Activated CD8-positive, alpha-beta memory T cell treated with anti-CD3 and anti-CD28 coated beads for 1 hour (primary cell): Measurements from ENCODE around the gene SLC35F3.
"Not testable (repeated sequence)": the region's sequence is repeated elsewhere in the genome, so short reads cannot be mapped to it uniquely, and the experiment has no call there.

Experiments
- DNase-seq, 2 donors: peaks; one replicate each; pipeline ENCODE4 v3.0.0-alpha.2; 2020; ENCODE audit warnings: low read depth in 1 of 2; ENCODE audit errors: extremely low read depth in 1 of 2

Gene SLC35F3

DNA sequence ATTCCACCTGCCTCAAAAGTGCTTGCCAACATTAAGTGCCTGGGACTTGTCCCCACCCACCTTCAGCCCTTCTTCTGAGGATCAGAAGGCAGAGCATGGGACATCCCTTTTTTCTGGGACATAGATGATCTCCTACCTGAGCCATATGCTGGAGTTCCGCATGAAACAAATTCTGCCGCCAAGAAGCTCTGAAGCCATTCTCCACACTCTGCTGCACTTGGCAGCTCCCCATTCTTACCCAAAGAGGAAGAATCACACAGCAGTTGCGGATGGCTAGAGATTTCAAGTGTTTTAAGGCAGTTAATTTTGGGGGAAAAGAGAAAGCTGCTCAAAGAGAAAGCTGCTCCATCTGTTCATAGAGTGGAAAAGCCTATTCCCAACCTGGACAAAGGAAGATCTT is 271.5 kb downstream of the SLC35F3 start:
- DNase-seq: no peak

- not testable (repeated sequence) for DNase-seq
Observed at GRCh38 chr1:234176847-234177246, 272.4 kb downstream of the SLC35F3 start.

GRCh38 chr1:234185438-234185837 is 281.0 kb downstream of the SLC35F3 start:
- DNase-seq: no peak

GRCh38 chr1:234186037-234186688 is 281.7 kb downstream of the SLC35F3 start:
- no peak for DNase-seq

DNA sequence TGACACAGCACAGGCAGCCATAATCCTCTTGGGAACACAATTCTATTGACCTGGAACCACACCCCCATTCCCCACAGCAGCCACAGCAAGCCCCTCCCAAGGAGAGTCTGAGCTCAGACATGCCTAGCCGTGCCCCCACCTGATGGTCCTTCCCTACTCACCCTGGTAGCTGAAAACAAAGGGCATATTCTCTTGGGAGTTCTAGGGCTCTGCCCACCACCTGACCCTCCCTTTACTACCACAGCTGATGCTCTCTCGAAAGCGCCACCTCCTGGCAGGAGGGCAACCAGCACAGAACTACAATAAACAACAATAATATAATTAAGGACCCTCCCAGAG is 283.9 kb downstream of the SLC35F3 start:
- DNase-seq: no peak

DNA sequence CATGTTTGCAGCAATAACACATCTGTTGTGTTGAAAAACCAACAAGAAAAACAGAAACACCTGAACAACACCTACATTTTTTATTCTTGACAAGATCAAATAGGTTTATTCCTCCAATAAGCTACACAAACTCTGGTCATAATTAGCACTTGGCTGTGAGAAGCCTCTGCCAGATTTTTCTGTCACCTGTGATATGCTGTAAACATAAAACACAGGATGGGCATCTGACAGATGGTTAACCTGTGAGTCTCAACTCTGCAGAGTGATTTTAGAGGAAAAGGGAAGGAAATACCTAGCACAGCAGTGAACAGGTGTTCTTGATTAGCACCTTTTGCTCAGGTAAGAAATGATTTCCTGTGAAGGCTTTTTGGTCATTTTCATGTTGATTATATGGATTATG is 293.4 kb downstream of the SLC35F3 start:
- no peak for DNase-seq

- DNase-seq: no peak
Observed at GRCh38 chr1:234199476-234200127, 295.1 kb downstream of the SLC35F3 start.

DNA sequence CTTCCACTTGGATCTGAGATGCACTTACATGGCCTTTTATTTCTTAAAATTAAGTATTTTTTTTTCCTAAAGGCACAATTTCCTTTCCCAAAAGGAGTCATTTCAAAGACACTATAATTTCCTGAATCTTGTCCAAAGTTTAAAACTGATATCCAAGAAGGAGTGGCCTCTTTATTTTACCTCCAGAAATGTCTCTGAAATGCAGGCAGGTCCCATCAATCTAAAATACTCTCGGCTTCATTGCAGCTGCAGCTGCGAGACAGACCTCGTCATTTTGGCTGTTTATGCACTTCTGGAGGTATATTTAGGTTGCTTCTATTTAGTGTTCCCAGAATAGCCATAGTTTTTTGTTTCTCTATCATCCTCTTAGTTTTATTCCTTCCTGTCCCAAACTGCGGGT is 296.1 kb downstream of the SLC35F3 start:
- DNase-seq: no peak

GRCh38 chr1:234201600-234201999 is 297.1 kb downstream of the SLC35F3 start:
- DNase-seq: no peak

- DNase-seq: no peak
Observed at GRCh38 chr1:234205966-234206365, 301.5 kb downstream of the SLC35F3 start.

DNA sequence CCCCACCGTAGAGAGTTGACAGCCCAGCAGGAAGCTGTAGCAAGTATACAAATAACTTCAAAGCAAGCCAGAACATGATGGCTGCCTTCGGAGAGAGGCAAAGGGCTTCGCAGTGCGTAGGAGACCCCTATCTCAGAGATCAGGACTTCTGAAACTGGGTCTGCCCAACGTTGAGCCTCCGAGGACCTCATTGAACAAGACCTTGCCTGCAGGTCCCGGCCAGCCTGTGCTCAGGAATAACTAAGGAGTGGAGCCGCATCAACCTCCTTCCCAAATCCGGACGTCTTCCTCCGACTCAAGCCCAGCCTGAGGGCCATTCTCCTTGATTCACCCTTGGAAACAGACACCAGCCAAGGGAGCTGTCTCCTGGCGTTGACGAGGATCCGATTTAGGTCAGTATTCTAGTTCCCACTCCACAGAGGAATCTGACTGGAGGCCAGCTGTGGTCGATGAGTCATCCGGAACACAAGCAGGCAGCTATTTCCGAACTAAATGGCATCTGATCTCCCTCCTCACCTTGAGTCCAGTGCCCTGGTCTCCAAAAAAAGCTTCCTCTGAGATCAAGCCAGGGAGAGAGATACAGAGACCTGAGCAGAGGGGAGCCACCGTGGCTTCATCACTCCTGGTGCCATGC is 302.3 kb downstream of the SLC35F3 start:
- no peak for DNase-seq

DNA sequence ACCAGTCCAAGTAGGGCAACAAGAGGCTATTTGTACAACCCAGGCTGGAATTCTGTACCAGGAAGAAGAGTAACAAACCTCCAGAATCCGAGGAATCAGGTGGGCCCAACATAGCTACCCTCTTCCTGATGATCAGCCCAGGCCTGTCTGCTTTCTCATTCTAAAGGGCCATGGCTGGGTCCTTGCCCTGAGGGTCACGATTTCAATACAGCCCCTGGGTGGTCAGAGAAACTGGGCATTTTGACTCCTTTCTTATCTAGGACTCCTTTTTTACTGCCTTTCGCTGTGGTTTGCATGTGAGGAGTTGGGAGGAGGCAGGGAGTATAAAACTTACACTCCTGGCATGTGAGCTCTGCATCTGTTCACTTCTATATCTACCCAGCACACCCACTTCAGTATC is 303.9 kb downstream of the SLC35F3 start:
- no peak for DNase-seq

- DNase-seq: no peak
Observed at GRCh38 chr1:234208791-234209190, 304.3 kb downstream of the SLC35F3 start.

DNA sequence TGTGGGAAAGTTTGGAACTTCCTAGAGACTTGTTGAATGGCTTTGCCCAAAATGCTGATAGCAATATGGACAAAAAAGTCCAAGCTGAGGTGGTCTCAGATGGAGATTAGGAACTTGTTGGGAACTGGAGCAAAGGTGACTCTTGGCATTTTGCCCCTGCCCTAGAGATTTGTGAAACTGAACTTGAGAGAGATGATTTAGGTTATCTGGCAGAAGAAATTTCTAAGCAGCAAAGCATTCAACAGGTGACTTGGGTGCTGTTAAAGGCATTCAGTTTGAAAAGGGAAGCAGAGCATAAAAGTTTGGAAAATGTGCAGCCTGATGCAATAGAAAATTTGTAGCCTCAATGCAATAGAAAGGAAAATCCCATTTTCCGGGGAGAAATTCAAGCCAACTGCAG is 306.0 kb downstream of the SLC35F3 start:
- DNase-seq: not testable (repeated sequence)

- DNase-seq: not testable (repeated sequence)
Observed at GRCh38 chr1:234211855-234212254, 307.4 kb downstream of the SLC35F3 start.

- no peak for DNase-seq
Observed at GRCh38 chr1:234212764-234213657, 308.5 kb downstream of the SLC35F3 start.

GRCh38 chr1:234213658-234214128 is 309.2 kb downstream of the SLC35F3 start:
- no peak for DNase-seq

- peak in 1 of 2 donors; percentile 3 for DNase-seq
Observed at GRCh38 chr1:234214129-234214910, 309.8 kb downstream of the SLC35F3 start.

DNA sequence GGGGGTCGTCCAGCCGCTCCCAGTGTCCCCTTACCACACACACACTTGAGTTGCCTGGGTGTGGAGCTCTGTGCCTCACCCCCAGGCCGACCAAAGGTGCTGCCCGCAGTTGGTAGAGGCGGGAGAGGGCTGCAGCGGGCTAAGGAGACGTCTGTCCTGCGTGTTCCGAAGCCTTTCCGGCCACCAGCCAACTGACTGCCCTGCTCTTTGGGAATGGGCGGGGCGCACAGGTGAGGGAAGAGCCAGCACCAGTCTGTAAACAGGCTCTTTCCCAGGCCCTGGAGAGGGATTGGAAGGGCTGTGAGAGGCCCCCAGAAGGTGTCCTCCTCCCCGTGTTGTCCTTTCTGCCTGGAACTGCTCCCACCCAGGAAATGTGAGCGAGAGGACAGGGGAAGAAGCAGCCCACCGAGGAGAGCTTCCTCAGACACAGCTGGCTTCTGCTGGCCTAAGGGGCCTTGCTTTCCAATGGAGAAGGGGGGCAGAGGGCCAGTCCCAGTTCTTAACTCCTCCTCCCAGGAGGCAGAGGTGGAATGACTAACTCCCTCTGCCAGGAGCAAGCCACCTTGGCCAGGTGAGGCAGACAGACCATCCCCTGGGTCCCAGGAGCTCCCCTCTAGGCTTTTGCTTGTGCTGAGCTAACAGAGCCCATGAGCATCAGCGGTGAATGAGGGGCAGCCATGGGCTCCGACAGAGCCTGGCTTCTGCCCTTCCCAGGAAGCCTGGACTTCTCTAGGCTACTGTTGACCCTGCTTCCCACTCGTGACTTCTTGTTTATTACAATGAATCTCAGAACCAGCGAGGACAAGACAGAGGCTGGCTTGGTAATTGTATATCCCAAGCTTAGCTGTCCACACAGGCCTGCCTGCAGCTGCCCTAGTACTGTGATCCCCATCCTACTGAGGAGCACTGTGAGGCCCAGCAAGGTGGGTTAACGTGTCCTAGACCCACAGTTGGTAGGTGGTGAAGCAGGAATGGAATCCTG is 310.7 kb downstream of the SLC35F3 start:
- DNase-seq: no peak
